Kidney glomerular epithelial cell (primary cell): ENCODE data around the gene ELK1.
"Not testable (repeated sequence)": the region's sequence is repeated elsewhere in the genome, so short reads cannot be mapped to it uniquely, and the experiment has no call there.

Experiments
- DNase-seq: peaks from one replicate; lab custom pipeline; 2025; lab: John Stamatoyannopoulos, UW

The ELK1 gene

GRCh38 chrX:47650164-47651042 is at the start of gene ELK1:
TSS of gene ELK1 (minus strand) at chrX:47650563. CDS start at chrX:47641441, 9,122 bp downstream.
- DNase-seq: peak; percentile 80

- DNase-seq: no peak
These were observed 46.8 kb upstream of the ELK1 start for GRCh38 chrX:47697181-47697580.

GRCh38 chrX:47690175-47690574 is 39.8 kb upstream of the ELK1 start:
- no peak for DNase-seq

- no peak for DNase-seq
These were observed 36.9 kb upstream of the ELK1 start for GRCh38 chrX:47687263-47687662.

GRCh38 chrX:47683829-47684205 is 33.5 kb upstream of the ELK1 start:
- DNase-seq: no peak

GRCh38 chrX:47683184-47683828 is 32.9 kb upstream of the ELK1 start:
- no peak for DNase-seq

- DNase-seq: not testable (repeated sequence)
These were observed 25.8 kb upstream of the ELK1 start for GRCh38 chrX:47675959-47676859.

GRCh38 chrX:47674776-47675175 is 24.4 kb upstream of the ELK1 start:
- DNase-seq: no peak

GRCh38 chrX:47665797-47666196 is 15.4 kb upstream of the ELK1 start:
- not testable (repeated sequence) for DNase-seq

- no peak for DNase-seq
These were observed 14.4 kb upstream of the ELK1 start for GRCh38 chrX:47664737-47665136.

- peak; percentile 71 for DNase-seq
These were observed 11.8 kb upstream of the ELK1 start for GRCh38 chrX:47662144-47662657.

- DNase-seq: no peak
These were observed 11.2 kb upstream of the ELK1 start for GRCh38 chrX:47661539-47661938.

- no peak for DNase-seq
These were observed 9.0 kb upstream of the ELK1 start for GRCh38 chrX:47659421-47659726.

- DNase-seq: peak; percentile 89
These were observed 8.5 kb upstream of the ELK1 start, which contains the start of gene UXT for GRCh38 chrX:47658684-47659420. TSS of gene UXT (minus strand) at chrX:47659180. CDS start at chrX:47658927, 253 bp downstream.

- DNase-seq: no peak
These were observed 7.9 kb upstream of the ELK1 start for GRCh38 chrX:47658301-47658683.

- no peak for DNase-seq
These were observed 911 bp upstream of the ELK1 start for GRCh38 chrX:47651043-47651905.

GRCh38 chrX:47649781-47650163 is 591 bp downstream of the ELK1 start:
- DNase-seq: no peak

GRCh38 chrX:47649271-47649670 is 1.1 kb downstream of the ELK1 start:
- no peak for DNase-seq

- no peak for DNase-seq
These were observed 2.0 kb downstream of the ELK1 start for GRCh38 chrX:47648376-47648775.

GRCh38 chrX:47646636-47647035 is 3.7 kb downstream of the ELK1 start:
- no peak for DNase-seq

GRCh38 chrX:47645530-47645929 is 4.8 kb downstream of the ELK1 start:
- DNase-seq: no peak
